HepG2 (cell line): ENCODE data around the gene MTX3. TPM values are rescaled to one million over a fixed set of nuclear protein-coding genes. Genes with fewer than 3 reads are reported as not detected.

Experiments used
- ATAC-seq: fragments of 200-7000 bp; cut with Tn5 transposase; 3 replicates; pipeline ENCODE4 v1.9.1; 2020; ENCODE audit warnings: mild to moderate bottlenecking, moderate library complexity
- BruUV-seq: library from RNA; stranded (reverse); fragments of 400-500 nt; replicated peaks from 2 replicates; lab custom pipeline; 2021; lab: Mats Ljungman, UMichigan
- CTCF ChIA-PET: fragments of 300-600 bp; formaldehyde crosslinking; extraction: SDS; loops from one replicate; lab custom pipeline; 2021; ENCODE audit warnings: low total read pairs, inconsistent platforms, low intra/inter-chr PET ratio; lab: Yijun Ruan, JAX
- POLR2A ChIA-PET: fragments of 350-600 bp; sonication (Branson Sonifier 250); formaldehyde crosslinking; loops from one replicate; lab custom pipeline; 2020; ENCODE audit warnings: antibody characterized with exemption, inconsistent platforms; lab: Yijun Ruan, JAX
- DNase-seq: peaks from one replicate; pipeline ENCODE4 v3.0.0-alpha.2; 2015; ENCODE audit warnings: low spot score
- FAIRE-seq: peaks from 3 replicates; lab custom pipeline; 2011; peaks lifted over from hg19 to GRCh38; lab: Jason Lieb, UNC
- H2AFZ ChIP-seq: one replicate; pipeline ENCODE4 v1.6.1; 2011; ENCODE audit warnings: low read length, inconsistent platforms
- H3K27ac ChIP-seq: fragments of 300-600 bp; 3 replicates; pipeline ENCODE4 v1.8.0; 2011; ENCODE audit warnings: mixed run types, mild to moderate bottlenecking, mixed read lengths, low read length, inconsistent platforms; ENCODE audit not compliant: insufficient read depth; ENCODE audit errors: extremely low read length
- H3K27me3 ChIP-seq, 2 experiments: fragments of 200-600 bp in 1 of 2; 2 replicates in 1 of 2; 3 replicates in 1 of 2; pipeline versions ENCODE4 v1.6.0 to v1.8.0; 2011; ENCODE audit warnings: low read length in 2 of 2, mild to moderate bottlenecking in 2 of 2, moderate library complexity in 2 of 2, inconsistent platforms in 1 of 2; ENCODE audit not compliant: insufficient read depth in 2 of 2, control insufficient read depth in 1 of 2
- H3K36me3 ChIP-seq, 2 experiments: fragments of 200-600 bp in 1 of 2; replicated peaks in 1 of 2; 2 replicates in 1 of 2; 3 replicates in 1 of 2; pipeline versions ENCODE4 v1.5.1 to v1.8.0; 2011; ENCODE audit warnings: low read length in 2 of 2, inconsistent platforms in 1 of 2; ENCODE audit not compliant: insufficient read depth in 2 of 2, control insufficient read depth in 1 of 2
- H3K4me1 ChIP-seq: 2 replicates; pipeline ENCODE4 v1.5.1; 2012; ENCODE audit warnings: low read length, inconsistent platforms; ENCODE audit not compliant: insufficient read depth
- H3K4me2 ChIP-seq: 2 replicates; pipeline ENCODE4 v1.6.0; 2011; ENCODE audit warnings: low read depth, low read length, inconsistent platforms
- H3K4me3 ChIP-seq, 3 experiments: fragments of 200-600 bp in 1 of 3; sonication (generic), shearing (Covaris generic) in 1 of 3; replicated peaks in 1 of 3; 2 replicates each; pipeline ENCODE4 v1.5.1; 2011 to 2016; ENCODE audit warnings: low read length in 3 of 3, inconsistent platforms in 2 of 3, low read depth in 2 of 3, mild to moderate bottlenecking in 2 of 3, control low read depth in 1 of 3, mixed read lengths in 1 of 3; ENCODE audit not compliant: insufficient read depth in 1 of 3
- H3K79me2 ChIP-seq: one replicate; pipeline ENCODE4 v1.6.1; 2011; ENCODE audit warnings: low read length, inconsistent platforms; ENCODE audit not compliant: insufficient read depth
- H3K9ac ChIP-seq: 2 replicates; pipeline ENCODE4 v1.6.0; 2011; ENCODE audit warnings: mild to moderate bottlenecking, low read depth, low read length, inconsistent platforms; ENCODE audit not compliant: insufficient read depth
- H3K9me3 ChIP-seq: 2 replicates; pipeline ENCODE4 v1.5.1; 2012; ENCODE audit warnings: mild to moderate bottlenecking, low read length
- H4K20me1 ChIP-seq: 2 replicates; pipeline ENCODE4 v1.6.0; 2011; ENCODE audit warnings: inconsistent platforms, mild to moderate bottlenecking, low read length, moderate library complexity; ENCODE audit not compliant: insufficient read depth
- MEIS2 ChIP-seq: sonication (generic); formaldehyde crosslinking; IDR thresholded peaks from 2 replicates; pipeline ENCODE4 v1.9.0; 2021; ENCODE audit warnings: mild to moderate bottlenecking, missing genetic modification reagents
- NKX3-1 ChIP-seq: sonication (generic); formaldehyde crosslinking; IDR thresholded peaks from 2 replicates; pipeline ENCODE4 v1.5.0; 2020; ENCODE audit warnings: missing genetic modification reagents
- RNF2 ChIP-seq: fragments of 450-650 bp; conservative IDR thresholded peaks from 2 replicates; pipeline ENCODE4 v1.6.1; 2016; ENCODE audit warnings: low read depth
- TARDBP ChIP-seq: sonication (generic); formaldehyde crosslinking; IDR thresholded peaks from 2 replicates; pipeline ENCODE4 v1.8.0; 2022; ENCODE audit warnings: mild to moderate bottlenecking, missing genetic modification reagents
- TEAD2 ChIP-seq: sonication (generic); formaldehyde crosslinking; IDR thresholded peaks from 2 replicates; pipeline ENCODE4 v1.9.0; 2021; ENCODE audit warnings: missing genetic modification reagents
- ZNF101 ChIP-seq: sonication (generic); formaldehyde crosslinking; IDR thresholded peaks from 2 replicates; pipeline ENCODE4 v1.4.0; 2020; ENCODE audit warnings: mild to moderate bottlenecking, low read depth, missing genetic modification reagents, borderline replicate concordance
- ZNF253 ChIP-seq: sonication (generic); formaldehyde crosslinking; IDR thresholded peaks from 2 replicates; pipeline ENCODE4 v1.8.0; 2022; ENCODE audit warnings: mild to moderate bottlenecking, missing genetic modification reagents, borderline replicate concordance
- ZNF296 ChIP-seq: sonication (generic); formaldehyde crosslinking; conservative IDR thresholded peaks from 2 replicates; pipeline ENCODE4 v1.5.0; 2020; ENCODE audit warnings: mild to moderate bottlenecking, missing genetic modification reagents
- ZNF580 ChIP-seq: IDR thresholded peaks from 2 replicates; pipeline ENCODE4 v1.6.1; 2016; ENCODE audit warnings: low read depth, borderline replicate concordance
- ZNF629 ChIP-seq: sonication (generic); formaldehyde crosslinking; conservative IDR thresholded peaks from 2 replicates; pipeline ENCODE4 v1.5.0; 2020; ENCODE audit warnings: missing genetic modification reagents
- WGBS: methylation state at CpG from one replicate; pipeline ENCODE4 v1.1.6; 2017; ENCODE audit warnings: low lambda C conversion rate; 5-methylcytosine and 5-hydroxymethylcytosine counted together
- in situ Hi-C: cut with HindIII; loops from 2 replicates; pipeline ENCODE4 v1.10.0; 2017; ENCODE audit warnings: low pct_unique_long_range_greater_than_20kb; ENCODE audit not compliant: extremely low pct_ligation_motif_present
- intact Hi-C: fragments of 100-400 bp; cut with micrococcal nuclease; formaldehyde crosslinking; loops from one replicate; pipeline ENCODE4 v1.10.0; 2022; ENCODE audit not compliant: unreplicated experiment
- polyA plus RNA-seq, 8 experiments: library from polyadenylated mRNA; depleted of rRNA in 3 of 8; stranded (reverse) in 7 of 8; unstranded in 1 of 8; fragments of >200 nt; fragmentation: Illumina TruSeq in 4 of 8; extraction: Trizol in 4 of 8; gene quantifications; 2 replicates each; pipeline versions ENCODE4 v1.2.1 to v1.2.3, GENCODE V29; 2011 to 2016; ENCODE audit warnings: low read depth in 4 of 8, missing spikeins in 1 of 8, mixed read lengths in 1 of 8; ENCODE audit not compliant: insufficient read depth in 1 of 8
- total RNA-seq, 5 experiments: library from RNA; depleted of rRNA; stranded (reverse); fragments of >200 nt; fragmentation: Illumina TruSeq; extraction: Trizol; gene quantifications; 2 replicates each; pipeline ENCODE4 v1.2.3, GENCODE V29; 2016; ENCODE audit warnings: low read depth in 1 of 5
- TF ChIP-seq, protein P1 (sequence below): sonication (generic); formaldehyde crosslinking; IDR thresholded peaks from 2 replicates; pipeline ENCODE4 v1.8.1; 2023; ENCODE audit warnings: mild to moderate bottlenecking, inconsistent platforms, moderate library complexity, missing genetic modification reagents, borderline replicate concordance
- TF ChIP-seq, protein P2 (sequence below): sonication (generic); formaldehyde crosslinking; conservative IDR thresholded peaks from 2 replicates; pipeline ENCODE4 v1.4.0; 2020; ENCODE audit warnings: missing genetic modification reagents
- TF ChIP-seq, protein P3 (sequence below): sonication (generic); formaldehyde crosslinking; IDR thresholded peaks from 2 replicates; pipeline ENCODE4 v1.5.0; 2020; ENCODE audit warnings: missing genetic modification reagents

MTX3 gene
- total and polyA plus RNA-seq, 2 of the 13 experiments (the other 11 are each of a cell fraction or from before 2014, with no cell fraction given): 9.9 to 16.7 TPM

- no peak for TF ChIP-seq ZNF580 (CRISPR knock-in tag)
- TF ChIP-seq MEIS2 (CRISPR knock-in tag): no peak
- no peak for TF ChIP-seq ZNF629 (CRISPR knock-in tag)
- TF ChIP-seq, protein P1, sequence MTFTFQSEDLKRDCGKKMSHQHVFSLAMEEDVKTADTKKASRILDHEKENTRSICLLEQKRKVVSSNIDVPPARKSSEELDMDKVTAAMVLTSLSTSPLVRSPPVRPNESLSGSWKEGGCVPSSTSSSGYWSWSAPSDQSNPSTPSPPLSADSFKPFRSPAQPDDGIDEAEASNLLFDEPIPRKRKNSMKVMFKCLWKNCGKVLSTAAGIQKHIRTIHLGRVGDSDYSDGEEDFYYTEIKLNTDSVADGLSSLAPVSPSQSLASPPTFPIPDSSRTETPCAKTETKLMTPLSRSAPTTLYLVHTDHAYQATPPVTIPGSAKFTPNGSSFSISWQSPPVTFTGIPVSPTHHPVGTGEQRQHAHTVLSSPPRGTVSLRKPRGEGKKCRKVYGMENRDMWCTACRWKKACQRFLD (CRISPR knock-in tag): no peak
- TF ChIP-seq ZNF296 (CRISPR knock-in tag): no peak
- no peak for TF ChIP-seq ZNF101
- TF ChIP-seq, protein P2, sequence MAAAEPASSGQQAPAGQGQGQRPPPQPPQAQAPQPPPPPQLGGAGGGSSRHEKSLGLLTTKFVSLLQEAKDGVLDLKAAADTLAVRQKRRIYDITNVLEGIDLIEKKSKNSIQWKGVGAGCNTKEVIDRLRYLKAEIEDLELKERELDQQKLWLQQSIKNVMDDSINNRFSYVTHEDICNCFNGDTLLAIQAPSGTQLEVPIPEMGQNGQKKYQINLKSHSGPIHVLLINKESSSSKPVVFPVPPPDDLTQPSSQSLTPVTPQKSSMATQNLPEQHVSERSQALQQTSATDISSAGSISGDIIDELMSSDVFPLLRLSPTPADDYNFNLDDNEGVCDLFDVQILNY (CRISPR knock-in tag): no peak
- TF ChIP-seq TARDBP (CRISPR knock-in tag): no peak
- TF ChIP-seq, all 625 proteins: peak for 0
These were observed 2.0 kb upstream of the MTX3 start (continued) for GRCh38 chr5:79992891-79993657.

- BruUV-seq: TSS peak; percentile 68
- no peaks in the 10 kb centered on the region; a peak in 1 of 5 replicates for H3K27me3 ChIP-seq
- no peaks in the 10 kb centered on the region for H4K20me1 ChIP-seq
- peaks cover 1 to 25% of the 10 kb centered on the region in 2 experiments; a peak in 2 of 5 replicates for H3K36me3 ChIP-seq
- CTCF ChIA-PET: no interaction called here
- POLR2A ChIA-PET: interaction anchor here (0.6 kb wide), 1 partner anchor 18 kb away, joined by 4 read pairs; no protein-coding TSS in a partner anchor
- no peak for ATAC-seq
- H3K27ac ChIP-seq: peak overlapping the region; percentile 86
- no peak for DNase-seq
- intact Hi-C loops: no loop called here
- H2AFZ ChIP-seq: peak overlapping the region; percentile 3
- in situ Hi-C loops: no loop called here
- peak overlapping the region; percentile 77 for H3K9ac ChIP-seq
- TF ChIP-seq ZNF253 (no peak), RNF2 (no peak), NKX3-1 (0 out of 2 replicates have a peak, but pooled peaks have one; percentile 19), TEAD2 (no peak)
- TF ChIP-seq, protein P3, sequence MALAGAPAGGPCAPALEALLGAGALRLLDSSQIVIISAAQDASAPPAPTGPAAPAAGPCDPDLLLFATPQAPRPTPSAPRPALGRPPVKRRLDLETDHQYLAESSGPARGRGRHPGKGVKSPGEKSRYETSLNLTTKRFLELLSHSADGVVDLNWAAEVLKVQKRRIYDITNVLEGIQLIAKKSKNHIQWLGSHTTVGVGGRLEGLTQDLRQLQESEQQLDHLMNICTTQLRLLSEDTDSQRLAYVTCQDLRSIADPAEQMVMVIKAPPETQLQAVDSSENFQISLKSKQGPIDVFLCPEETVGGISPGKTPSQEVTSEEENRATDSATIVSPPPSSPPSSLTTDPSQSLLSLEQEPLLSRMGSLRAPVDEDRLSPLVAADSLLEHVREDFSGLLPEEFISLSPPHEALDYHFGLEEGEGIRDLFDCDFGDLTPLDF (CRISPR knock-in tag): 0 out of 2 replicates have a peak, but pooled peaks have one; percentile 5
- H3K9me3 ChIP-seq: no peaks in the 10 kb centered on the region
- peaks cover 7% of the 10 kb centered on the region for H3K79me2 ChIP-seq
- FAIRE-seq: no peak
- peaks cover 30% of the 10 kb centered on the region for H3K4me1 ChIP-seq
- peak overlapping the region; percentile 84 for H3K4me2 ChIP-seq
- peak overlapping the region; percentile 86 to 95 (median 94) for H3K4me3 ChIP-seq
- WGBS: 83% methylated on average over 6 of the region's 6 CpGs
These were observed 861 bp downstream of the MTX3 start for GRCh38 chr5:79990205-79990597.
